Fibroblast of mammary gland (primary cell): ENCODE measurements around the gene AGMO.

Source experiments
- DNase-seq: peaks from one replicate; pipeline ENCODE4 v3.0.0-alpha.2; 2010; ENCODE audit warnings: low read depth
- H3K4me3 ChIP-seq: 2 replicates; pipeline ENCODE4 v1.5.1; 2011; ENCODE audit warnings: low read depth, mild to moderate bottlenecking, low read length, moderate library complexity; ENCODE audit not compliant: control insufficient read depth
- CTCF ChIP-seq: conservative IDR thresholded peaks from 2 replicates; pipeline ENCODE4 v1.5.1; 2011; ENCODE audit warnings: low read depth, low read length, inconsistent platforms; ENCODE audit not compliant: control insufficient read depth, insufficient read depth

AGMO gene

GRCh38 chr7:15439853-15440252 lies 122.0 kb downstream of the AGMO start:
- H3K4me3 ChIP-seq, result no peak overlapping the region
- no peak for DNase-seq
- no peak for TF ChIP-seq CTCF

GRCh38 chr7:15433151-15433550 lies 128.7 kb downstream of the AGMO start:
- no peak for DNase-seq
- no peak overlapping the region for H3K4me3 ChIP-seq
- TF ChIP-seq CTCF, result no peak

GRCh38 chr7:15430911-15431310 lies 130.9 kb downstream of the AGMO start:
- H3K4me3 ChIP-seq, result no peak overlapping the region
- DNase-seq, result no peak
- TF ChIP-seq CTCF, result no peak

- DNase-seq, result no peak
- no peak overlapping the region for H3K4me3 ChIP-seq
- TF ChIP-seq CTCF, result no peak
These were observed 131.6 kb downstream of the AGMO start for GRCh38 chr7:15430191-15430590.

GRCh38 chr7:15424468-15424867 lies 137.3 kb downstream of the AGMO start:
- peak; percentile 14 for DNase-seq
- no peak for TF ChIP-seq CTCF
- H3K4me3 ChIP-seq, result no peak overlapping the region

- no peak for DNase-seq
- TF ChIP-seq CTCF, result no peak
- no peak overlapping the region for H3K4me3 ChIP-seq
These were observed 142.2 kb downstream of the AGMO start for GRCh38 chr7:15419596-15419995.

- H3K4me3 ChIP-seq, result no peak overlapping the region
- no peak for TF ChIP-seq CTCF
These were observed 143.6 kb downstream of the AGMO start for GRCh38 chr7:15418264-15418663.

More at GRCh38 chr7:15418264-15418663, 143.6 kb downstream of the AGMO start:
- no peak for DNase-seq
